PC-3 (cell line): Measurements from ENCODE around the gene ENTHD1. TPM values are rescaled to one million over a fixed set of nuclear protein-coding genes. Genes with fewer than 3 reads are reported as not detected.

Experiments used
- ATAC-seq: fragments of 200-7000 bp; cut with Tn5 transposase; 2 replicates; pipeline ENCODE4 v1.9.1; 2020; ENCODE audit warnings: mild to moderate bottlenecking, moderate library complexity
- BruUV-seq: library from RNA; stranded (reverse); fragments of 400-500 nt; replicated peaks from 2 replicates; lab custom pipeline; 2021; lab: Mats Ljungman, UMichigan
- CTCF ChIA-PET: fragments of 300-600 bp; sonication (Branson Sonifier 250); formaldehyde crosslinking; loops from one replicate; lab custom pipeline; 2022; ENCODE audit warnings: antibody characterized with exemption; lab: Charles Lee
- POLR2A ChIA-PET: fragments of 300-600 bp; sonication (Branson Sonifier 250); formaldehyde crosslinking; loops from one replicate; lab custom pipeline; 2022; ENCODE audit warnings: antibody characterized with exemption; ENCODE audit not compliant: unreplicated experiment; lab: Charles Lee
- DNase-seq: peaks from one replicate; pipeline ENCODE4 v3.0.0-alpha.2; 2015
- H2AFZ ChIP-seq: fragments of 300-600 bp; sonication (generic); 2 replicates; pipeline ENCODE4 v1.6.0; 2016; ENCODE audit warnings: antibody characterized with exemption, low read length
- H3F3A ChIP-seq: fragments of 300-600 bp; sonication (generic); one replicate; pipeline ENCODE4 v1.6.0; 2017; ENCODE audit warnings: antibody characterized with exemption, low read length, control low read depth, mild to moderate bottlenecking; ENCODE audit not compliant: unreplicated experiment
- H3K27ac ChIP-seq: fragments of 300-600 bp; sonication (generic); 2 replicates; pipeline ENCODE4 v1.5.1; 2016; ENCODE audit warnings: mild to moderate bottlenecking, low read length
- H3K27me3 ChIP-seq: fragments of 300-600 bp; sonication (generic); 2 replicates; pipeline ENCODE4 v1.6.1; 2016; ENCODE audit warnings: low read length, mixed read lengths
- H3K36me3 ChIP-seq: fragments of 300-600 bp; sonication (generic); 2 replicates; pipeline ENCODE4 v1.6.1; 2016; ENCODE audit warnings: low read depth, mixed run types, low read length, mixed read lengths
- H3K4me1 ChIP-seq: fragments of 300-600 bp; sonication (generic); 2 replicates; pipeline ENCODE4 v1.5.1; 2016; ENCODE audit warnings: low read length; ENCODE audit not compliant: insufficient read depth
- H3K4me2 ChIP-seq: fragments of 300-600 bp; sonication (generic); 2 replicates; pipeline ENCODE4 v1.6.0; 2016; ENCODE audit warnings: low read length
- H3K4me3 ChIP-seq: fragments of 300-600 bp; sonication (generic); 2 replicates; pipeline ENCODE4 v1.5.1; 2016; ENCODE audit warnings: mild to moderate bottlenecking, low read length, mixed read lengths
- H3K79me2 ChIP-seq: fragments of 300-600 bp; sonication (generic); 2 replicates; pipeline ENCODE4 v1.6.1; 2017; ENCODE audit warnings: low read length, mixed read lengths
- H3K9ac ChIP-seq: fragments of 300-600 bp; sonication (generic); 2 replicates; pipeline ENCODE4 v1.6.0; 2016; ENCODE audit warnings: mild to moderate bottlenecking, low read length
- H3K9me2 ChIP-seq: fragments of 300-600 bp; sonication (generic); replicated peaks from 2 replicates; pipeline ENCODE4 v1.6.1; 2016; ENCODE audit warnings: mixed run types, low read length, mixed read lengths
- H3K9me3 ChIP-seq: fragments of 300-600 bp; sonication (generic); 2 replicates; pipeline ENCODE4 v1.6.1; 2016; ENCODE audit warnings: low read length, mixed read lengths
- H4K20me1 ChIP-seq: fragments of 300-600 bp; sonication (generic); 2 replicates; pipeline ENCODE4 v1.6.1; 2016; ENCODE audit warnings: low read length, mixed read lengths
- EZH2 ChIP-seq: fragments of 300-600 bp; sonication (generic); IDR thresholded peaks from one replicate; pipeline ENCODE4 v1.6.1; 2017; ENCODE audit warnings: antibody characterized with exemption, mild to moderate bottlenecking, low read length; ENCODE audit not compliant: unreplicated experiment
- EZH2phosphoT487 ChIP-seq: fragments of 300-600 bp; sonication (generic); IDR thresholded peaks from 2 replicates; pipeline ENCODE4 v1.6.1; 2018; ENCODE audit warnings: mild to moderate bottlenecking, antibody characterized with exemption, low read length, borderline replicate concordance
- intact Hi-C: fragments of 100-400 bp; cut with micrococcal nuclease; formaldehyde crosslinking; loops from 2 replicates; pipeline ENCODE4 v1.9.0; 2023
- total RNA-seq: library from RNA; depleted of rRNA; stranded (reverse); fragments of >200 nt; gene quantifications from 2 replicates; pipeline ENCODE4 v1.2.3, GENCODE V29; 2014
- TF ChIP-seq, protein P1 (sequence below): fragments of 300-600 bp; sonication (generic); conservative IDR thresholded peaks from 2 replicates; pipeline ENCODE4 v1.5.1; 2017; ENCODE audit warnings: antibody characterized with exemption, low read depth, mild to moderate bottlenecking, low read length

ENTHD1 gene
- total RNA-seq, 1 experiment from 2014 or later, result not detected

DNA sequence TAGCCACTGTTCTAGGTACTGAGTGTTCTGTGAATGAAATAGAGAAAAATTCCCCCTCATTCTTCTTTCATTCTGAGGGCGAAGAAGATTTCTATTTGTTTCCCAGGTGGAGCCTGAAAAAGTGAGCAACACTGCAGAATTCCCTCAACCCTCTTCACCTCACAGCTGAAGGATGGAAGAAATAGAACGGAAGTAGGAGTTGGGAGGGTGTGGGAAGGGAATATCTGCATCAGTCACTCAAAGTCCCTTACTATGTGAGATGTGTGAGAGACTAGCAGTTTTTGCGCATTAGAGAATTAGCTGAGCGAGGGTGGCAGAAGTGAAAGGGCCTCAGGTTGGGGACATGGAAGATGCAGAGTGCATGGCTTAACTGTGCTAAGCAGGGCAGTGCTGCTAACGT is 88.4 kb downstream of the ENTHD1 start:
- Histone ChIP-seq H3K36me3 (no peaks in the 10 kb centered on the region; the same call in 1 of the 2 replicates), H4K20me1 (no peaks in the 10 kb centered on the region), H3K27me3 (peaks cover 51% of the 10 kb centered on the region), H3K9me2 (no peaks in the 10 kb centered on the region), H3K9me3 (no peaks in the 10 kb centered on the region), H3K4me1 (no peaks in the 10 kb centered on the region), H3K4me3 (no peak overlapping the region), H3K4me2 (no peak overlapping the region), H3K79me2 (no peaks in the 10 kb centered on the region), H2AFZ (no peak overlapping the region), H3K9ac (no peak overlapping the region), H3F3A (no peaks in the 10 kb centered on the region), H3K27ac (no peak overlapping the region)
- TF ChIP-seq EZH2phosphoT487, result no peak
- TF ChIP-seq, protein P1, sequence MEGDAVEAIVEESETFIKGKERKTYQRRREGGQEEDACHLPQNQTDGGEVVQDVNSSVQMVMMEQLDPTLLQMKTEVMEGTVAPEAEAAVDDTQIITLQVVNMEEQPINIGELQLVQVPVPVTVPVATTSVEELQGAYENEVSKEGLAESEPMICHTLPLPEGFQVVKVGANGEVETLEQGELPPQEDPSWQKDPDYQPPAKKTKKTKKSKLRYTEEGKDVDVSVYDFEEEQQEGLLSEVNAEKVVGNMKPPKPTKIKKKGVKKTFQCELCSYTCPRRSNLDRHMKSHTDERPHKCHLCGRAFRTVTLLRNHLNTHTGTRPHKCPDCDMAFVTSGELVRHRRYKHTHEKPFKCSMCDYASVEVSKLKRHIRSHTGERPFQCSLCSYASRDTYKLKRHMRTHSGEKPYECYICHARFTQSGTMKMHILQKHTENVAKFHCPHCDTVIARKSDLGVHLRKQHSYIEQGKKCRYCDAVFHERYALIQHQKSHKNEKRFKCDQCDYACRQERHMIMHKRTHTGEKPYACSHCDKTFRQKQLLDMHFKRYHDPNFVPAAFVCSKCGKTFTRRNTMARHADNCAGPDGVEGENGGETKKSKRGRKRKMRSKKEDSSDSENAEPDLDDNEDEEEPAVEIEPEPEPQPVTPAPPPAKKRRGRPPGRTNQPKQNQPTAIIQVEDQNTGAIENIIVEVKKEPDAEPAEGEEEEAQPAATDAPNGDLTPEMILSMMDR, result no peak
- TF ChIP-seq EZH2, result no peak
- ATAC-seq (no peak), DNase-seq (no peak)
- POLR2A ChIA-PET, result no interaction called here
- no TSS peak for BruUV-seq
- intact Hi-C loops, result no loop called here
- CTCF ChIA-PET, result no interaction called here

DNA sequence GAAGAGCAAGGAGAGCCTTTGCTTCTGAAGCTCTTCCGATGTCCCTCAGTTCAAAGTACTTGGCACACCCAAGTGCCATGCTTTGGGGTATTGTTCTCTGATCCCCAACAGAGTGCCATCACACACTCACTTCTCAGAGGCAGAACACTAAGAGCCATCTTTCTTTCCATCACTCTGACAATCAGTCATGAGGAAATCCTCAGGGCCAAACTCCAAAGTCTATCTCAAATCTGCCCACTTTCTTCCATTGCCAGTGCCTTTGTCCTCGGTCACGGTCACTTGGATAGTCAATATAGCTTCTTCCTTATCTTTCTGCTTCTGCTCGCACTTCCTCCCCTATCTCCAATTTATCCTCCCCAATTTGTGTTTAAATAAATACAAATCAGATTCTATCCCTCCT is 90.9 kb downstream of the ENTHD1 start:
- CTCF ChIA-PET, result no interaction called here
- no peak overlapping the region for H3K9ac ChIP-seq
- no peak overlapping the region for H3K4me3 ChIP-seq
- ATAC-seq (no peak), DNase-seq (no peak)
- H2AFZ ChIP-seq, result no peak overlapping the region
- no peaks in the 10 kb centered on the region for H3K9me3 ChIP-seq
- no TSS peak for BruUV-seq
- H3K4me2 ChIP-seq, result no peak overlapping the region
- H3K36me3 ChIP-seq, result no peaks in the 10 kb centered on the region
- no peaks in the 10 kb centered on the region for H3K79me2 ChIP-seq
- intact Hi-C loops, result no loop called here
- H4K20me1 ChIP-seq, result no peaks in the 10 kb centered on the region
- POLR2A ChIA-PET, result no interaction called here
- peaks cover 38% of the 10 kb centered on the region for H3K27me3 ChIP-seq
- no peaks in the 10 kb centered on the region for H3K9me2 ChIP-seq
- H3K27ac ChIP-seq, result no peak overlapping the region
- H3K4me1 ChIP-seq, result no peaks in the 10 kb centered on the region
- TF ChIP-seq, protein P1, result no peak
- TF ChIP-seq EZH2 (no peak), EZH2phosphoT487 (no peak)
- H3F3A ChIP-seq, result no peaks in the 10 kb centered on the region

DNA sequence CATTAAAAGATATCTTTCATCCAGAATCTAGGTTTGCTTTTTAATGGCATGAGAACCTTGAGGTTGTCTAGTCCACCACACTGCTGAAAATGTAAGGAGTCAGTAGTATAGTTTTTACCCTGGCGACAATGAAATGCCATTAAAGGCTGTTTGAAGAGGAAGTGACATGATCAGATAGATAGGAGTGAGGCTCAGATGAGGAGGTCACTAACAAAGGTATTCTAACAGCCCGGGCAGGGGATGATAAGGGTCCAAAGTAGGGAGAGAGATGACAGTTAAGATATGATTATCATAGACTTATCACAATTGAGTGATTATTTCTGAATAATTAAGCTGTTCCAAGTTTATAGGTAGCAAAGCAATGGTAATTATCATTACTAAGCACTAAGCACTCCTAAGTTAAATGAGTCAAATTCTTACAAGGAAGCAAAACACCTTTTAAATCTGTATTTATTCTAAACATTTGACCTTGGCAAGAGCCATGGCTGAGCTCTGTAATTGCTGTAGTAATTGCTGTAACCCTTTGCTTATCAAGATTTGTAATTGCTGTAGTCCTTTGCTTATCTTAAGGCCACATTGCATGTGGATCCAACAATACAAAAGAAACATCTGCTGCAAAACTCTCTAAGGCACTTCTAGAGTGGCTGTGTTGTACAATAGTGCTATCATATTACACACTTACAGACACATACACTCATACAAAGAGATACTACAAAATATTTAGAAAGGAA is 92.6 kb downstream of the ENTHD1 start:
- peaks cover 26% of the 10 kb centered on the region for H3K27me3 ChIP-seq
- no peak overlapping the region for H3K4me2 ChIP-seq
- ATAC-seq, result no peak
- TF ChIP-seq EZH2, result no peak
- TF ChIP-seq EZH2phosphoT487, result no peak
- TF ChIP-seq, protein P1, result no peak
- ChIA-PET CTCF (no interaction called here), POLR2A (no interaction called here)
- BruUV-seq, result no TSS peak
- no peak for DNase-seq
- no peak overlapping the region for H3K9ac ChIP-seq
- no peaks in the 10 kb centered on the region for H3K9me3 ChIP-seq
- H3F3A ChIP-seq, result no peaks in the 10 kb centered on the region
- H4K20me1 ChIP-seq, result no peaks in the 10 kb centered on the region
- intact Hi-C loops, result no loop called here
- no peaks in the 10 kb centered on the region for H3K79me2 ChIP-seq
- H3K4me1 ChIP-seq, result no peaks in the 10 kb centered on the region
- H3K9me2 ChIP-seq, result no peaks in the 10 kb centered on the region
- no peaks in the 10 kb centered on the region for H3K36me3 ChIP-seq
- no peak overlapping the region for H3K27ac ChIP-seq
- H3K4me3 ChIP-seq, result no peak overlapping the region
- H2AFZ ChIP-seq, result no peak overlapping the region
